H9 (cell line): ENCODE results near the gene ROBO1. TPM values are rescaled to one million over a fixed set of nuclear protein-coding genes. Genes with fewer than 3 reads are reported as not detected.

Source experiments
- DNase-seq: peaks from one replicate; pipeline ENCODE4 v3.0.0-alpha.2; 2017
- H2AFZ ChIP-seq: one replicate; pipeline ENCODE4 v1.6.1; 2013; ENCODE audit warnings: mild to moderate bottlenecking, low read length, control low read depth, moderate library complexity
- H2AK5ac ChIP-seq: 2 replicates; pipeline ENCODE4 v1.6.1; 2013; ENCODE audit warnings: low read length, control low read depth, mixed read lengths; ENCODE audit not compliant: insufficient read length
- H2BK120ac ChIP-seq: one replicate; pipeline ENCODE4 v1.6.1; 2013; ENCODE audit warnings: low read depth, mild to moderate bottlenecking, low read length, control low read depth, inconsistent platforms; ENCODE audit not compliant: poor library complexity, severe bottlenecking
- H2BK12ac ChIP-seq: 2 replicates; pipeline ENCODE4 v1.6.1; 2013; ENCODE audit warnings: low read length, control low read depth, mixed read lengths, low read depth; ENCODE audit not compliant: insufficient read length
- H2BK15ac ChIP-seq: 2 replicates; pipeline ENCODE4 v1.6.1; 2013; ENCODE audit warnings: low read depth, low read length, control low read depth
- H2BK20ac ChIP-seq: one replicate; pipeline ENCODE4 v1.6.1; 2013; ENCODE audit warnings: low read depth, mild to moderate bottlenecking, low read length, control low read depth, inconsistent platforms; ENCODE audit not compliant: poor library complexity, severe bottlenecking
- H2BK5ac ChIP-seq: 2 replicates; pipeline ENCODE4 v1.6.1; 2013; ENCODE audit warnings: low read length, control low read depth, mixed read lengths; ENCODE audit not compliant: insufficient read length
- H3K14ac ChIP-seq: 2 replicates; pipeline ENCODE4 v1.6.1; 2013; ENCODE audit warnings: low read length, control low read depth; ENCODE audit not compliant: insufficient read depth
- H3K18ac ChIP-seq: 2 replicates; pipeline ENCODE4 v1.6.1; 2013; ENCODE audit warnings: low read depth, mild to moderate bottlenecking, mixed read lengths, low read length, control low read depth; ENCODE audit not compliant: insufficient read length
- H3K23ac ChIP-seq: 2 replicates; pipeline ENCODE4 v1.6.1; 2013; ENCODE audit warnings: low read length, control low read depth, mixed read lengths, low read depth; ENCODE audit not compliant: insufficient read length
- H3K23me2 ChIP-seq: 2 replicates; pipeline ENCODE4 v1.6.1; 2013; ENCODE audit warnings: low read depth, mild to moderate bottlenecking, mixed read lengths, low read length, control low read depth; ENCODE audit not compliant: insufficient read length, poor library complexity, severe bottlenecking
- H3K27ac ChIP-seq: 2 replicates; pipeline ENCODE4 v1.5.1; 2013; ENCODE audit warnings: low read length, control low read depth, mixed read lengths, low read depth; ENCODE audit not compliant: insufficient read length
- H3K27me3 ChIP-seq: 2 replicates; pipeline ENCODE4 v1.6.1; 2013; ENCODE audit warnings: low read length, control low read depth, inconsistent platforms; ENCODE audit not compliant: insufficient read depth
- H3K4ac ChIP-seq: 2 replicates; pipeline ENCODE4 v1.6.1; 2013; ENCODE audit warnings: low read depth, mild to moderate bottlenecking, control low read depth, inconsistent platforms, low read length, moderate library complexity
- H3K4me1 ChIP-seq: 2 replicates; pipeline ENCODE4 v1.6.1; 2013; ENCODE audit warnings: low read length, control low read depth, inconsistent platforms; ENCODE audit not compliant: insufficient read depth
- H3K4me2 ChIP-seq: 2 replicates; pipeline ENCODE4 v1.6.1; 2013; ENCODE audit warnings: low read length, control low read depth, mixed read lengths; ENCODE audit not compliant: insufficient read length, insufficient read depth
- H3K56ac ChIP-seq: 2 replicates; pipeline ENCODE4 v1.6.1; 2013; ENCODE audit warnings: low read depth, mild to moderate bottlenecking, mixed read lengths, low read length, control low read depth; ENCODE audit not compliant: insufficient read length
- H3K79me1 ChIP-seq: 2 replicates; pipeline ENCODE4 v1.6.1; 2013; ENCODE audit warnings: low read depth, mild to moderate bottlenecking, moderate library complexity, low read length, control low read depth, inconsistent platforms; ENCODE audit not compliant: insufficient read depth, poor library complexity, severe bottlenecking
- H3K79me2 ChIP-seq: 2 replicates; pipeline ENCODE4 v1.6.1; 2013; ENCODE audit warnings: low read length, control low read depth, inconsistent platforms; ENCODE audit not compliant: insufficient read depth
- H3K9ac ChIP-seq: 2 replicates; pipeline ENCODE4 v1.6.1; 2013; ENCODE audit warnings: low read length, control low read depth, mixed read lengths; ENCODE audit not compliant: insufficient read length; ENCODE audit errors: extremely low read depth
- H3K9me3 ChIP-seq: one replicate; pipeline ENCODE4 v1.6.1; 2013; ENCODE audit warnings: low read depth, low read length, inconsistent platforms; ENCODE audit not compliant: control insufficient read depth
- H3T11ph ChIP-seq: one replicate; pipeline ENCODE4 v1.6.1; 2013; ENCODE audit warnings: mild to moderate bottlenecking, low read length, control low read depth, inconsistent platforms
- H4K20me1 ChIP-seq: one replicate; pipeline ENCODE4 v1.6.1; 2013; ENCODE audit not compliant: control insufficient read depth, insufficient read length, insufficient read depth
- H4K5ac ChIP-seq: 2 replicates; pipeline ENCODE4 v1.6.1; 2013; ENCODE audit warnings: low read depth, mild to moderate bottlenecking, mixed read lengths, low read length, control low read depth; ENCODE audit not compliant: insufficient read length
- H4K8ac ChIP-seq: replicated peaks from 2 replicates; pipeline ENCODE4 v1.6.1; 2013; ENCODE audit warnings: low read length, control low read depth, mixed read lengths, low read depth; ENCODE audit not compliant: insufficient read length
- H4K91ac ChIP-seq: 2 replicates; pipeline ENCODE4 v1.6.1; 2013; ENCODE audit warnings: low read depth, mild to moderate bottlenecking, moderate library complexity, mixed read lengths, low read length, control low read depth; ENCODE audit not compliant: insufficient read length
- H3K27ac Mint-ChIP-seq, 3 experiments: 2 replicates in 2 of 3; 3 replicates in 1 of 3; pipeline ENCODE4 v1.8.0; 2020 to 2021; ENCODE audit warnings: mixed read lengths in 3 of 3, mild to moderate bottlenecking in 1 of 3, moderate library complexity in 1 of 3
- H3K27me3 Mint-ChIP-seq: 2 replicates; pipeline ENCODE4 v1.8.0; 2021; ENCODE audit warnings: low read depth, mild to moderate bottlenecking, moderate library complexity, mixed read lengths
- H3K36me3 Mint-ChIP-seq, 3 experiments: 2 replicates in 2 of 3; 3 replicates in 1 of 3; pipeline ENCODE4 v1.8.0; 2020 to 2021; ENCODE audit warnings: low read depth in 3 of 3, mixed read lengths in 3 of 3; ENCODE audit not compliant: insufficient read depth in 1 of 3
- H3K4me1 Mint-ChIP-seq, 2 experiments: 2 replicates each; pipeline ENCODE4 v1.8.0; 2020; ENCODE audit warnings: mixed read lengths in 2 of 2
- H3K4me3 Mint-ChIP-seq, 2 experiments: 2 replicates in 1 of 2; 3 replicates in 1 of 2; pipeline ENCODE4 v1.8.0; 2020 to 2021; ENCODE audit warnings: mild to moderate bottlenecking in 2 of 2, mixed read lengths in 2 of 2, moderate library complexity in 1 of 2
- H3K9me3 Mint-ChIP-seq, 2 experiments: 2 replicates in 1 of 2; 3 replicates in 1 of 2; pipeline ENCODE4 v1.8.0; 2020; ENCODE audit warnings: mild to moderate bottlenecking in 2 of 2, mixed read lengths in 2 of 2, moderate library complexity in 1 of 2
- WGBS: extraction: QIAGEN DNeasy Blood & Tissue Kit; methylation state at CpG from one replicate; pipeline ENCODE4 v1.1.7; 2013; ENCODE audit warnings: missing lambda C conversion rate, low lambda C conversion rate, mixed read lengths; ENCODE audit not compliant: insufficient read length; ENCODE audit errors: extremely low coverage; 5-methylcytosine and 5-hydroxymethylcytosine counted together
- total RNA-seq: library from RNA; stranded (reverse); gene quantifications from 2 replicates; pipeline ENCODE4 v1.2.1, GENCODE V29; 2021
- TF ChIP-seq, protein P1 (sequence below): fragments of 200-600 bp; sonication (generic); conservative IDR thresholded peaks from 3 replicates; pipeline ENCODE4 v1.8.0; 2021; ENCODE audit warnings: antibody characterized with exemption, mild to moderate bottlenecking

Gene ROBO1
- total RNA-seq, 1 experiment from 2014 or later, result 62.7 TPM

DNA sequence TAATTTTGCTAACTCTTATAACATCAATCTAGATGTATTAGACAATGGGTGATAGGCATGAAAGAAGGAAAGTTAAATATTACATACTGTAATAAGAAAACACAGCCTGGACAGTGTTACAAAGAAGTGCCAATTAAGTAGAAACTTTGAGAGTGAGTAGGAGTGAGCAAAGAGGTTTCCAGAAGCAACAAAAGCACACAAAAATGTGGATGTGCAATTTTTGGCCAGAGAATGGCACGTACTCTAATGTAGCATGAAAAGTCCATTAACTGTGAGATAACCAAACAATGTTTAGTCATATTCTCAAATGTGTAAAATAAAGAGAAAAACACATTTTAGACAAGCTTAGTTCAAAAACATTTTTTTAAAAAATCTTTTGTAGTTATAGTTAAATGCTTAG is 567.3 kb downstream of the ROBO1 start:
- Mint-ChIP-seq H3K36me3 (peaks cover 17 to 21% (median 19%) of the 10 kb centered on the region in 3 experiments), H3K4me1 (peaks cover 42 to 47% of the 10 kb centered on the region in 2 experiments), H3K27ac (no peak overlapping the region; a peak in 1 of 7 replicates), H3K4me3 (no peak overlapping the region), H3K27me3 (peaks cover 1% of the 10 kb centered on the region; the same call in 1 of the 2 replicates), H3K9me3 (peaks cover 22 to 25% of the 10 kb centered on the region in 2 experiments)
- WGBS, result no CpG with 5 or more reads among the region's 1 CpG
- Histone ChIP-seq H4K20me1 (no peaks in the 10 kb centered on the region), H3T11ph (no peak overlapping the region), H2BK12ac (no peak overlapping the region), H2AFZ (no peak overlapping the region), H3K4ac (no peak overlapping the region), H3K4me2 (no peak overlapping the region), H3K79me1 (no peaks in the 10 kb centered on the region), H2BK15ac (no peak overlapping the region), H3K79me2 (no peaks in the 10 kb centered on the region), H4K91ac (no peak overlapping the region), H3K27me3 (no peaks in the 10 kb centered on the region), H2BK5ac (no peak overlapping the region), H3K4me1 (peaks cover 5% of the 10 kb centered on the region; the same call in 1 of the 2 replicates), H3K23me2 (no peaks in the 10 kb centered on the region), H3K18ac (no peak overlapping the region), H3K56ac (no peak overlapping the region), H2BK20ac (no peak overlapping the region), H3K9me3 (no peaks in the 10 kb centered on the region), H3K14ac (no peak overlapping the region), H4K5ac (no peak overlapping the region), H3K23ac (no peak overlapping the region), H2BK120ac (no peak overlapping the region), H4K8ac (no peak overlapping the region), H2AK5ac (no peak overlapping the region), H3K27ac (no peak overlapping the region), H3K9ac (no peak overlapping the region)
- DNase-seq, result no peak
- TF ChIP-seq, protein P1, sequence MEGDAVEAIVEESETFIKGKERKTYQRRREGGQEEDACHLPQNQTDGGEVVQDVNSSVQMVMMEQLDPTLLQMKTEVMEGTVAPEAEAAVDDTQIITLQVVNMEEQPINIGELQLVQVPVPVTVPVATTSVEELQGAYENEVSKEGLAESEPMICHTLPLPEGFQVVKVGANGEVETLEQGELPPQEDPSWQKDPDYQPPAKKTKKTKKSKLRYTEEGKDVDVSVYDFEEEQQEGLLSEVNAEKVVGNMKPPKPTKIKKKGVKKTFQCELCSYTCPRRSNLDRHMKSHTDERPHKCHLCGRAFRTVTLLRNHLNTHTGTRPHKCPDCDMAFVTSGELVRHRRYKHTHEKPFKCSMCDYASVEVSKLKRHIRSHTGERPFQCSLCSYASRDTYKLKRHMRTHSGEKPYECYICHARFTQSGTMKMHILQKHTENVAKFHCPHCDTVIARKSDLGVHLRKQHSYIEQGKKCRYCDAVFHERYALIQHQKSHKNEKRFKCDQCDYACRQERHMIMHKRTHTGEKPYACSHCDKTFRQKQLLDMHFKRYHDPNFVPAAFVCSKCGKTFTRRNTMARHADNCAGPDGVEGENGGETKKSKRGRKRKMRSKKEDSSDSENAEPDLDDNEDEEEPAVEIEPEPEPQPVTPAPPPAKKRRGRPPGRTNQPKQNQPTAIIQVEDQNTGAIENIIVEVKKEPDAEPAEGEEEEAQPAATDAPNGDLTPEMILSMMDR, result no peak
